Activated naive CD8-positive, alpha-beta T cell treated with anti-CD3 and anti-CD28 coated beads, Interleukin-2, amount 10 ng/mL, durations not matched to agents 7 days and 5 days (primary cell): ENCODE data around the gene HTR1B. TPM values are rescaled to one million over a fixed set of nuclear protein-coding genes. Genes with fewer than 3 reads are reported as not detected.

Experiments
- ATAC-seq: fragments of 150-1000 bp; cut with Tn5 transposase; one replicate; pipeline ENCODE4 v1.10.0; 2021; ENCODE audit warnings: low read depth, moderate library complexity
- POLR2A ChIA-PET: fragments of 350-600 bp; sonication (Branson Sonifier 250); formaldehyde crosslinking; loops from one replicate; lab custom pipeline; 2021; ENCODE audit warnings: antibody characterized with exemption; lab: Charles Lee
- DNase-seq: peaks from one replicate; pipeline ENCODE4 v3.0.0; 2021
- H3K27ac Mint-ChIP-seq: one replicate; pipeline ENCODE4 v1.8.0; 2022; ENCODE audit warnings: mild to moderate bottlenecking, mixed read lengths
- H3K27me3 Mint-ChIP-seq: one replicate; pipeline ENCODE4 v1.8.0; 2022; ENCODE audit warnings: mild to moderate bottlenecking, moderate library complexity, mixed read lengths
- H3K36me3 Mint-ChIP-seq: one replicate; pipeline ENCODE4 v1.8.0; 2021; ENCODE audit warnings: mild to moderate bottlenecking, mixed read lengths
- H3K4me1 Mint-ChIP-seq: one replicate; pipeline ENCODE4 v1.8.0; 2021; ENCODE audit warnings: mixed read lengths
- H3K4me3 Mint-ChIP-seq: one replicate; pipeline ENCODE4 v1.8.0; 2022; ENCODE audit warnings: mild to moderate bottlenecking, moderate library complexity, mixed read lengths
- H3K9me3 Mint-ChIP-seq: one replicate; pipeline ENCODE4 v1.8.0; 2021; ENCODE audit warnings: mixed read lengths
- total RNA-seq, 2 experiments: library from RNA; stranded (reverse); gene quantifications; one replicate each; pipeline ENCODE4 v1.2.3, GENCODE V29; 2021

Gene HTR1B
- total RNA-seq, 2 experiments from 2014 or later = not detected

- POLR2A ChIA-PET = no interaction called here
- Mint-ChIP-seq H3K4me3 (no peak overlapping the region), H3K9me3 (no peaks in the 10 kb centered on the region), H3K4me1 (no peaks in the 10 kb centered on the region), H3K27me3 (no peaks in the 10 kb centered on the region), H3K27ac (no peak overlapping the region), H3K36me3 (no peaks in the 10 kb centered on the region)
- no peak for ATAC-seq
- no peak for DNase-seq
These were observed 17.0 kb downstream of the HTR1B start for GRCh38 chr6:77446249-77446648.

DNA sequence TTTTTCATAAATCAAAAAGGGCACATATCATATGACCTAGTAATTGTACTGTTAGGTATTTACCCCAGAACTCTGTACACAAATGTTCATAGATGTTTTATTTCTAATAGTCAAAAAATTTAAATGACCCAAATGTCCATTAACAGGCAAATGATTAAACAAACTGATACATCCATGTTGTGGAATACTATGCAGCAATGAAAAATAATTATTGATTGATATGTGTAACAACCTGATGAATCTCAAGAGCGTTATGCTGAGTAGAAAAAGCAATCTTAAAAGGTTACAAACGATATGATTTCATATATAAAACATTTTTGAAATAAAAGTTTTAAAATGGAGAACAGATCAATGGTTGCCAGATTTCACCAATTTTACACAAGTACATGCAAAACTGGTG lies 18.1 kb downstream of the HTR1B start:
- H3K9me3 Mint-ChIP-seq = no peaks in the 10 kb centered on the region
- no peak overlapping the region for H3K4me3 Mint-ChIP-seq
- H3K27ac Mint-ChIP-seq = no peak overlapping the region
- DNase-seq (no peak), ATAC-seq (no peak)
- no peaks in the 10 kb centered on the region for H3K4me1 Mint-ChIP-seq
- H3K27me3 Mint-ChIP-seq = no peaks in the 10 kb centered on the region
- POLR2A ChIA-PET = no interaction called here
- no peaks in the 10 kb centered on the region for H3K36me3 Mint-ChIP-seq

- H3K4me1 Mint-ChIP-seq = no peaks in the 10 kb centered on the region
- H3K27me3 Mint-ChIP-seq = no peaks in the 10 kb centered on the region
These were observed 22.9 kb downstream of the HTR1B start for GRCh38 chr6:77440206-77440976.

DNA sequence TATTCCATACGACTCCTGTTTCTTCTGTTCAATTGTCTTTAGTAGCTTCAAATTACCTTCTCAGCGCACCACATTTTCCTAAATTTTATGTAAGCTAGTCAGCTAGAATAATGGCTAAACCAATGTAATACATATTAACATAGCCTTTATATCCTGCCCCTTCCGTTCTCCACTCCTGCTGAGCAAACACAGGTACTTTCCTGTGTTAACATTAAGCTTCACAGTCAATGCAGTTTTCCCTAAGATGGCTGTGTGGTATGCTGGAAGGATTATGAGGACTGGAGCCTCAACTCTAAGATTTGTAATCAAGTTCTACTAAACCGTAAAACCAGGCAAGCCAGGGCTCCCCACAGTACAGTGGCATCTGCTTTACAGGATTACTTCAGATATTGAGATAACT lies 29.4 kb downstream of the HTR1B start:
- POLR2A ChIA-PET = no interaction called here
- Mint-ChIP-seq H3K27me3 (no peaks in the 10 kb centered on the region), H3K4me1 (no peaks in the 10 kb centered on the region), H3K36me3 (no peaks in the 10 kb centered on the region), H3K4me3 (no peak overlapping the region), H3K9me3 (peaks cover 3% of the 10 kb centered on the region), H3K27ac (no peak overlapping the region)
- no peak for ATAC-seq
- DNase-seq = no peak

More at GRCh38 chr6:77440206-77440976, 22.9 kb downstream of the HTR1B start:
- no peak overlapping the region for H3K27ac Mint-ChIP-seq
- H3K4me3 Mint-ChIP-seq = no peak overlapping the region
- no peaks in the 10 kb centered on the region for H3K9me3 Mint-ChIP-seq
- POLR2A ChIA-PET = no interaction called here
- ATAC-seq (no peak), DNase-seq (no peak)
- H3K36me3 Mint-ChIP-seq = no peaks in the 10 kb centered on the region

- H3K36me3 Mint-ChIP-seq = no peaks in the 10 kb centered on the region
- DNase-seq (no peak), ATAC-seq (no peak)
- no peaks in the 10 kb centered on the region for H3K4me1 Mint-ChIP-seq
- POLR2A ChIA-PET = no interaction called here
- H3K9me3 Mint-ChIP-seq = peaks cover 3% of the 10 kb centered on the region
- H3K27me3 Mint-ChIP-seq = no peaks in the 10 kb centered on the region
- H3K27ac Mint-ChIP-seq = no peak overlapping the region
- H3K4me3 Mint-ChIP-seq = no peak overlapping the region
These were observed 32.8 kb downstream of the HTR1B start for GRCh38 chr6:77430504-77430903.

GRCh38 chr6:77425671-77426070 lies 37.6 kb downstream of the HTR1B start:
- H3K4me3 Mint-ChIP-seq = no peak overlapping the region
- H3K27me3 Mint-ChIP-seq = no peaks in the 10 kb centered on the region
- POLR2A ChIA-PET = no interaction called here
- ATAC-seq (no peak), DNase-seq (no peak)
- H3K36me3 Mint-ChIP-seq = no peaks in the 10 kb centered on the region
- H3K4me1 Mint-ChIP-seq = no peaks in the 10 kb centered on the region
- no peak overlapping the region for H3K27ac Mint-ChIP-seq
- H3K9me3 Mint-ChIP-seq = peaks cover 4% of the 10 kb centered on the region

DNA sequence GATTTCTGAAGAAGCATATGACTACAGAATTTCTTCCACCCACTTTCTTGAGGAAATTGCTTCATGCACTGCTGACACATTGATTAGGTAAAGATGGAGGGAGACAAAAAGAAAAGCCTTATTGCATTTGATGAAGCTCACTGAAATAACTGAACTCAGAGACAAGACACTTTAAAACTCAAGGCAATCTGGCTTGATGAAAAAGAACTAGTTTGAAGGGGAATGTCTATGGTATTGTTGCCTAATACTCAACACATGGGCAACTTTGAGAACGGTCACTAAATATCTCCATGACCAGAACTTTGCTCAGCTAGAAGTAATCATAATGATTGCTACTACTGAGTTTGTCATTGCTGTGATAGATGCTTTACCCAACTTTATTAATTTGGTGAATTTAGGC lies 38.1 kb downstream of the HTR1B start:
- no peak overlapping the region for H3K4me3 Mint-ChIP-seq
- no peaks in the 10 kb centered on the region for H3K4me1 Mint-ChIP-seq
- no peaks in the 10 kb centered on the region for H3K36me3 Mint-ChIP-seq
- POLR2A ChIA-PET = no interaction called here
- no peaks in the 10 kb centered on the region for H3K27me3 Mint-ChIP-seq
- H3K9me3 Mint-ChIP-seq = peaks cover 3% of the 10 kb centered on the region
- DNase-seq = no peak
- no peak for ATAC-seq
- H3K27ac Mint-ChIP-seq = no peak overlapping the region

DNA sequence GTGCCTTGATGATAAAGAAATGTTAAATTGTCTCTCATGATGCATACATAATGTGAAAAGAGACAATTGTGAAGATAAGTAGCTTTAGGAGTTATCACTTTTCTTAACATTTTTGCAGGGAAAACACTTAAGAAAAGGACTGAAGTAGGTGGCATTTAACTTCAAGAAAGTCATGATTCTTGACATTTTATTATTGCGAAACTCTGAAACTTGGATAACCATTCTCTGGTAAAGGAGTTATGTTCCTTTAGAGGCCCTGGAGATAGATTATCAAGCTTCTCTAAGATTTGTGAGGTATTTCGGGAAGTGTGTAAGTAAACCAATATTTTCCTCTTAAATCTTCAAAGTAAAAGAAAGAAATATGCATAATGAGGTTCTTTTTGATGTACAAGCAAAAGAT lies 38.5 kb downstream of the HTR1B start:
- POLR2A ChIA-PET = no interaction called here
- Mint-ChIP-seq H3K27me3 (no peaks in the 10 kb centered on the region), H3K36me3 (no peaks in the 10 kb centered on the region), H3K27ac (no peak overlapping the region), H3K4me3 (no peak overlapping the region), H3K4me1 (no peaks in the 10 kb centered on the region), H3K9me3 (peaks cover 2% of the 10 kb centered on the region)
- DNase-seq (no peak), ATAC-seq (no peak)

DNA sequence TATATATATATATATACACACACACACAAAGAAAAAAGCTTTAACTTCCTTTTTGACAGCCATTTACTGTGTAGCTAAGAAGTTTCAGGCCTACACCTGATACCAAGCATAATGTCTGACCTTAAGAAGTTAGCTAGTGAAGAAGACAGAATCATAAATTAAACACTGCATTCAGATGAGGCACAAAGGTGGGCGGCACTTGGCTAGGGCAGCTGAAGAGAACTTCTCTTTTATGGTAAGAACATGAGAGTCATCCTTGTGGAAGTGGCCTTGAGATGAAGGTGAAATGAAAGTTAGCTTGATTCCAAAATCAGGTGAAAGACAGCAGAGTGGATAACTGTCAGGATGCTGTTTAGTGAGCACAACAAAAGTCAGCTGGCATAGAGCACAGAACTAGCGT lies 46.5 kb downstream of the HTR1B start:
- DNase-seq (no peak), ATAC-seq (no peak)
- H3K4me3 Mint-ChIP-seq = no peak overlapping the region
- H3K27ac Mint-ChIP-seq = no peak overlapping the region
- H3K9me3 Mint-ChIP-seq = no peaks in the 10 kb centered on the region
- H3K36me3 Mint-ChIP-seq = no peaks in the 10 kb centered on the region
- H3K4me1 Mint-ChIP-seq = no peaks in the 10 kb centered on the region
- H3K27me3 Mint-ChIP-seq = no peaks in the 10 kb centered on the region
- POLR2A ChIA-PET = no interaction called here

DNA sequence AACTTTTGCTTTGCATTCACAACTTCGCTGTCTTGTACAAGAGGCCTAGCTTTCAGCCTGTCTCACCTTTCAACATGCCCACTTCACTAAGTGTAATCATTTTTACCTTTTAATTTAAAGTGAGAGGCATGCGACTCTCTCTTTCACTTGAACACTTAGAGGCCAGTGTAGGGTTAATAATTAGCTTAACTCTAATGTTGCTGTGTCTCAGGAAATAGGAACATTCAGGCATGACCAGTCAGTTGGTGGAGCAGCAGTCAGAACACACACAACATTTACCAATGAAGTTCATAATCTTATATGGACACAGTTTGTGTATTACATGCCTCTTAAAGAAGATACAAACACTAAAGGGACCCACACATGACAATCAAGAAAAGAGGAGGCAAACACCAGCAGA lies 47.6 kb downstream of the HTR1B start:
- POLR2A ChIA-PET = no interaction called here
- Mint-ChIP-seq H3K4me1 (no peaks in the 10 kb centered on the region), H3K27me3 (no peaks in the 10 kb centered on the region), H3K27ac (no peak overlapping the region), H3K4me3 (no peak overlapping the region), H3K36me3 (no peaks in the 10 kb centered on the region), H3K9me3 (no peaks in the 10 kb centered on the region)
- ATAC-seq (no peak), DNase-seq (no peak)

Other genes with a start within 250 kb of the HTR1B start
- gene MEI4, start 189.5 kb upstream of the HTR1B start, total RNA-seq = not detected